NCI-H526 treated with DMSO at 0.1 percent for 48 hours (cell line): ENCODE data around the gene DOCK2.
A peak's percentile ranks its signal among the peaks of the same experiment; 100 is the strongest.
"Not testable (repeated sequence)": the region's sequence is repeated elsewhere in the genome, so short reads cannot be mapped to it uniquely, and the experiment has no call there.

Experiments
- DNase-seq: peaks from one replicate; lab custom pipeline; 2025; lab: John Stamatoyannopoulos, UW

DOCK2 gene

GRCh38 chr5:169637549-169638121, 560 bp downstream of the DOCK2 start:
- DNase-seq = no peak

- DNase-seq = no peak
These were observed 4.2 kb downstream of the DOCK2 start for GRCh38 chr5:169641253-169641652.

- DNase-seq = no peak
These were observed 9.8 kb downstream of the DOCK2 start for GRCh38 chr5:169646856-169647255.

GRCh38 chr5:169647566-169647965, 10.5 kb downstream of the DOCK2 start:
- no peak for DNase-seq

- DNase-seq = no peak
These were observed 11.7 kb downstream of the DOCK2 start for GRCh38 chr5:169648725-169649310.

GRCh38 chr5:169649486-169649885, 12.4 kb downstream of the DOCK2 start:
- DNase-seq = no peak

- no peak for DNase-seq
These were observed 13.7 kb downstream of the DOCK2 start for GRCh38 chr5:169650701-169651331.

- DNase-seq = no peak
These were observed 14.5 kb downstream of the DOCK2 start for GRCh38 chr5:169651526-169651925.

- DNase-seq = no peak
These were observed 15.0 kb downstream of the DOCK2 start for GRCh38 chr5:169652057-169652456.

- no peak for DNase-seq
These were observed 16.0 kb downstream of the DOCK2 start for GRCh38 chr5:169653091-169653490.

GRCh38 chr5:169655353-169655752, 18.3 kb downstream of the DOCK2 start:
- DNase-seq = no peak

- DNase-seq = no peak
These were observed 19.2 kb downstream of the DOCK2 start for GRCh38 chr5:169656125-169656901.

GRCh38 chr5:169657127-169657526, 20.1 kb downstream of the DOCK2 start:
- no peak for DNase-seq

- DNase-seq = not testable (repeated sequence)
These were observed 25.4 kb downstream of the DOCK2 start for GRCh38 chr5:169662451-169662850.

GRCh38 chr5:169663537-169663936, 26.5 kb downstream of the DOCK2 start:
- DNase-seq = no peak

- no peak for DNase-seq
These were observed 29.3 kb downstream of the DOCK2 start for GRCh38 chr5:169666365-169666764.

- peak; percentile 35 for DNase-seq
These were observed 31.0 kb downstream of the DOCK2 start for GRCh38 chr5:169667896-169668674.

- no peak for DNase-seq
These were observed 31.7 kb downstream of the DOCK2 start for GRCh38 chr5:169668732-169669131.

GRCh38 chr5:169670769-169671525, 33.9 kb downstream of the DOCK2 start:
- peak; percentile 9 for DNase-seq

GRCh38 chr5:169682026-169682425, 45.0 kb downstream of the DOCK2 start:
- no peak for DNase-seq

GRCh38 chr5:169686137-169686536, 49.1 kb downstream of the DOCK2 start:
- no peak for DNase-seq
